IgD-negative memory B cell (primary cell): Measurements from ENCODE around the gene CLSTN1. TPM values are rescaled to one million over a fixed set of nuclear protein-coding genes. Genes with fewer than 3 reads are reported as not detected.

Source experiments
- H3K27ac Mint-ChIP-seq, 3 donors: one replicate each; pipeline ENCODE4 v1.8.0; 2020 to 2022; ENCODE audit warnings: mild to moderate bottlenecking in 3 of 3, mixed read lengths in 3 of 3, moderate library complexity in 1 of 3
- H3K27me3 Mint-ChIP-seq: one replicate; pipeline ENCODE4 v1.8.0; 2021; ENCODE audit warnings: mixed read lengths
- H3K36me3 Mint-ChIP-seq: one replicate; pipeline ENCODE4 v1.8.0; 2020; ENCODE audit warnings: mild to moderate bottlenecking, mixed read lengths
- H3K4me1 Mint-ChIP-seq, 3 donors: one replicate each; pipeline ENCODE4 v1.8.0; 2020 to 2022; ENCODE audit warnings: mixed read lengths in 3 of 3, mild to moderate bottlenecking in 1 of 3
- H3K4me3 Mint-ChIP-seq, 4 donors: one replicate each; pipeline ENCODE4 v1.8.0; 2020 to 2022; ENCODE audit warnings: mild to moderate bottlenecking in 4 of 4, mixed read lengths in 4 of 4, moderate library complexity in 3 of 4
- H3K9me3 Mint-ChIP-seq, 3 donors: one replicate each; pipeline ENCODE4 v1.8.0; 2020 to 2021; ENCODE audit warnings: mixed read lengths in 3 of 3, mild to moderate bottlenecking in 1 of 3
- polyA plus RNA-seq: library from polyadenylated mRNA; unstranded; fragments of 300-500 nt; fragmentation: Illumina TruSeq; gene quantifications from one replicate; pipeline ENCODE4 v1.2.3, GENCODE V29; 2021

The CLSTN1 gene
- polyA plus RNA-seq, 1 donor from 2014 or later = 24.7 TPM

DNA sequence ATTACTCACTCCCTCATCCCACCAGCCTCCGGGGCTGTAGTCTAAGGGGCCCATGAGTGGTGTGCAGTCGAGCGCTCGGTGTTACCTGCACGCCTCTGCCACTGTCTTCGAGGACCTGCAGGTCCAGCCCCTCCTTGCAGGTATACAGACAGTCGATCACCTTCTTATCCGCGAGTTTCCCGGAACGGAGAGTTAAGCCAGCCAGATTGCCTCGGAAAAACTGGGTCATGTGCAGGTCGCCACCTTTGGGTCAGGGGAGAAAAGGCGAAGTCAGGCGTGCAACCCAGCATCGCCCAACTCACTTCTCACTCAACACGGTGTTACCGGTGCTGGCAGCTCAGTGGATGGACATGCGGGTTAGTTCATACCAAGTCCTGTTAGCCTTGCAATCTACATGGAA is 88.0 kb downstream of the CLSTN1 start:
- Mint-ChIP-seq H3K27me3 (no peaks in the 10 kb centered on the region), H3K27ac (no peak overlapping the region), H3K4me1 (peaks cover 24 to 26% (median 25%) of the 10 kb centered on the region in 3 donors), H3K9me3 (no peaks in the 10 kb centered on the region), H3K36me3 (peaks cover 3% of the 10 kb centered on the region), H3K4me3 (no peak overlapping the region)

DNA sequence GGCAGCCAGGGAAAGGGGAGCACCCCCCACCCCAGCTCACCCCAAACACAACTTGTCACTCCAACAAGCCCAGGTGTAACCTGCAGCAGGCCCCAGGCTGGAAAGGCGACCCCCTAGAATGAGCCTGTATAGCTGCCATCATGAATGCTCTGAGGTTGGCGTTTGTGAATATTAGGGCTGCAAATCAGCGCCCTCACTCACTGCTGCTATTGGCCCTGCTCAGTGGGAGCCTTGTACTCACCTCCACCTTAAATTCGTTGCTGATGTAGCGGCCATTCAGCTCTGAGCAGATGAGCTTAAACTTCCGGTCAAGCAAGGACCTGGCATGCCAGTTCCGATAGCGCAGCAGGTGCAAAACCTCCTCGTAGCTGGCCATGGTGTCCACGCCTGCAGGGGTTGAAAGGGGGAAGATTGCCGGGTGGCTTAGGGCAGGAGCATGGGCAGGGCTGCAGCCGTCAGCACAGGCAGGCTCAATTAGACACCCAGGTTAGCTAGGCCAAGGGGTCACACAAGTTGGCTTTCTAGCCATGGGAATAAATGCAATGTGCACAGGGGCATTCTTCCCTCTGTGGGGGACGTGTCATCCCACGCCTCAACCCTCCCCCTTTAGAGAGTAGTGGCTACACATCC is 90.5 kb downstream of the CLSTN1 start:
- no peaks in the 10 kb centered on the region for H3K27me3 Mint-ChIP-seq
- H3K36me3 Mint-ChIP-seq = peaks cover 7% of the 10 kb centered on the region
- H3K9me3 Mint-ChIP-seq = no peaks in the 10 kb centered on the region
- H3K4me1 Mint-ChIP-seq = peaks cover 32 to 38% (median 37%) of the 10 kb centered on the region in 3 donors
- peak overlapping the region in 3 of 4 donors; percentile 34 to 68 (median 55) for H3K4me3 Mint-ChIP-seq
- peak overlapping the region in 2 of 3 donors; percentile 86 to 87 for H3K27ac Mint-ChIP-seq

DNA sequence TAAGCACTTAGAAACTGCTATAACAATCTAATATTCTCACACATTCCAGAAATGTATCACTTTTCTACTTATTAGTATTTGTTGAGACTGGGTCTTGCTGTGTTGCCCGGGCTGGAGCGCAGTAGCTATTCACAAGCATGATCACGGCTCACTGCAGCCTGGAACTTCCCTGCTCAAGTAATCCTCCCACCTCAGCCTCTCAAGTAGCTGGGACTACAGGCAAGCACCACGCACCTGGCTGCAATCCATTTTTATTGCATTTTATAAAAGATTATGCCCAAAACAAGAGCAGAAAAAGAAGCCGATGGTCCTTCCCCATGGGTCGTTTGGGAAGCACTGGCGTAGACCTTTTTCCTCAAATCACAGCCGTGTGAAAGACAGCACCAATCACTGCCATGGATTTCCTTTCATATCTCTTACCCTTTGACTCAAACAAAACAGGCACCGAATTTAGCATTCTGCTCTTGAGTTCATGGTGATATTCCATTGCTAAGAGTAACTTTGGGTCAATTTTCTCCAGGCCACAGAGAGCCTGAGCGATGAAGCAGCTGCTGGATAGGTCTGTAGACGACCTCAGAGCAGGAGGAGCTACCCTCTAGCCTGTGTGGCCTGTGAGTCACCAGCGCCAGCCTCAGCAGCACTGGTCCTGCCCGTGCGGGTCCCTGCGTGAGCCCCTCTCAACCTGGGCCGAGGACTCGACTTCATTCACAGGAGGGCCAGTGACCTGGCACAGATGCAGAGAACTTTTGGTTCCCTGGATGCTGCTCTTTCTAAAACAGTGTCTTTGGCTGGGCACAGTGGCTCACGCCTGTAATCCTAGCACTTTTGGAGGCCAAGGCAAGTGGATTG is 91.4 kb downstream of the CLSTN1 start:
- Mint-ChIP-seq H3K27ac (peak overlapping the region; percentile 71 to 87 (median 73)), H3K4me1 (peaks cover 32 to 38% (median 37%) of the 10 kb centered on the region in 3 donors), H3K27me3 (no peaks in the 10 kb centered on the region), H3K36me3 (peaks cover 7% of the 10 kb centered on the region), H3K4me3 (peak overlapping the region in 3 of 4 donors; percentile 34 to 76 (median 66)), H3K9me3 (no peaks in the 10 kb centered on the region)

DNA sequence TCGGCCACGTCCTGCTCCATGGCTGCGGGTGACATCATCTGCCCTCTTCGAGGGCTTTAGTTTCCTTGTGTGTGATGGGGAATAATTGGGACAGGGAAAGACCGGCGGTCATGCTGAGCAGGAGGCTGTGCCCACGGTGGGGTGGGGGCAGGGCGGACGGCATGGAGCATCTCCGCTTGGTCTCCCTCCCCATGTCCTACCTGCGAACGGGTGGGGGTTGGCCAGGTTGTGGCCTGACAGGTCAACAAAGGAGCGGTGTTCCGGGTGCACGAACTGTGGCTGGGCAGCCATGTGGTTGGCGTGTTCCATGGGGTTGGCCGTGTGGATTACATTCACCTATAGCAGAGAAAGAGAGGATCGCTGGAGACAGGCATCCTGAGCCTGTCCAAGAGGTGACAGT is 92.2 kb downstream of the CLSTN1 start:
- no peaks in the 10 kb centered on the region for H3K27me3 Mint-ChIP-seq
- no peaks in the 10 kb centered on the region for H3K9me3 Mint-ChIP-seq
- H3K27ac Mint-ChIP-seq = peak overlapping the region in 2 of 3 donors; percentile 61 to 87
- peaks cover 32 to 38% (median 37%) of the 10 kb centered on the region in 3 donors for H3K4me1 Mint-ChIP-seq
- H3K36me3 Mint-ChIP-seq = peaks cover 7% of the 10 kb centered on the region
- peak overlapping the region in 2 of 4 donors; percentile 34 to 73 for H3K4me3 Mint-ChIP-seq

DNA sequence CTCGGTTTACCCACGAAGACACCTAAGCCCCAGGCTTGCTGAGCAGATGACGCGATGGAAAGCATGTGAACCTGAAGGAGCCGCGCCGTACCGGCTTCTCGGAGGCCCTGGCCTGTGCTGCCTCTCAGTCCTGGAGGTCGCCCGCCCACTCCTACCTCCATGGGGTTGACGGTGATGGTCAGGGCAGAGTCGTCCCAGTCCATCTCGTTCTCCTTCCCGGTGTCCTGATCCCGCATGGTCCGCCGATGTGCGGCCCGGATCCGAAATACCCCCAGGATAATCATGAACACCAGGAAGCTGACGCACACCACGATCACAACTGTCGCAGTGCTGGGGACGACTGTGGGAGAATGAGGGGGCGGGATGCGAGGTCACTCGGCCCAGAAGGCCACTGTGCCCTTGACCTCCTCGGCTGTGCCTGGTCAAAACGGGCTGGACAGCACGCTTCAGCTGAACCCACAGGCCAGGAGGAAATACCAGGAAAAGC is 92.7 kb downstream of the CLSTN1 start:
- H3K4me1 Mint-ChIP-seq = peaks cover 32 to 38% (median 37%) of the 10 kb centered on the region in 3 donors
- H3K9me3 Mint-ChIP-seq = no peaks in the 10 kb centered on the region
- H3K36me3 Mint-ChIP-seq = peaks cover 7% of the 10 kb centered on the region
- H3K27ac Mint-ChIP-seq = peak overlapping the region; percentile 61 to 87 (median 87)
- peak overlapping the region in 2 of 4 donors; percentile 39 to 73 for H3K4me3 Mint-ChIP-seq
- H3K27me3 Mint-ChIP-seq = no peaks in the 10 kb centered on the region

DNA sequence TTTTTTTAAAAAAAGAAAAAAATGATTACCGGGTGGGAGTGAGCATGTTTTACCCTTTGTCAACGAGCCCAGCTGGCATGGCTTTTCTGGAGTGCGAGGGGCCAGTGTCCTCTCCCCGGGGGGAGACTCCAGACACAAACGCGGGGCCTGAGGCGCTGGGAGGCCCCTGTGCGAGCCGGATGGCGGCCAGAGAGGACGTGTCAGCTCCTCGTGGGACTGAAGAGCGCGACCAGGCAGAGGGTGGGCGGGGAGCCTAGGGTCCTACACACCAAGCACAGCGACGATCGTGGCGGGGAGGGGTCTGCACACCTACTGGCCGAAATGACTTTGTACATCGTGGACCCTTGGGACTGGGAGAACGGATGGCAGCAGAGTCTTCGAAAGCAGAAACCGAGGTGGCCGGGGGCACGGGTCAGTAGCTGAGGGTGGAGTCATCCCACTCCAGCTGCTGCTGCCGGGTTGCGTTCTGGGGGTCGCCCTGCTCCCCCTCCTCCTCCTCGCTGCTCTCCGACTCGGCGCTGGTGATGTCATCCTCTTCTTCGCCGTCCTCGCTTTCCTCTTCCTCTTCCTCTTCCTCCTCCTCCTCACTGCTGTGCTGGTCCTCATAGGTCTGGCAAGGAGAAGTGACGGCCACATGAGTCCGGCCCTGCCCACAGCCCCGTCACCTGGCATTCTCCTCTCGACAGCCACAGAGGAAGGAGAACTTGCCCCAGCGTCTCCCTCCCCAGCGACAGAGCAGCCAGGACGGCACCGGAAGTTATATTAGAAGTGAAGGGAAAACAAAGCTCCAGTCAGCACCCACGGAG is 93.5 kb downstream of the CLSTN1 start:
- Mint-ChIP-seq H3K4me1 (peaks cover 32 to 38% (median 37%) of the 10 kb centered on the region in 3 donors), H3K27ac (peak overlapping the region; percentile 47 to 87 (median 87)), H3K4me3 (peak overlapping the region in 1 of 4 donors; percentile 74), H3K9me3 (no peaks in the 10 kb centered on the region), H3K36me3 (peaks cover 7% of the 10 kb centered on the region), H3K27me3 (no peaks in the 10 kb centered on the region)

DNA sequence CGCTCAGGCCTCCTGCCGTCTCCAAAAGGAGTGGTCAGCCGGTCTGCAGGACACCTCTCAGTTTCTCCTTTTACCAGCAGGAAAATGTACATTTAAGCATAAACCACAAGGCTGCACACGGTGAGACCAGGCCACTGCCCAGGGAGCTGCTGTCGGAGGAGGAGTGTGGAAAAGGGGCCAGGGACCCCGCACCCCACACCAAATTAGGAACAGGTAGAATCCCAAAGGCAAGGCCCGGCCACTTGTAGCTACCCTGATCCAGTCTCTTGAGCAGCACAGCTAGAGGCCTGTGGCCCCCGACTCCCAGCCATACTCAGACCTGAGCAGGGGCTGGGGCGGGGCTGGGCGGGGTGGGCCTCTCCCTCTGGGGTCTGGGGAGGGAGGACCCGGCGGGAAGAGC is 94.2 kb downstream of the CLSTN1 start:
- Mint-ChIP-seq H3K9me3 (no peaks in the 10 kb centered on the region), H3K4me3 (no peak overlapping the region), H3K4me1 (peaks cover 34 to 43% (median 41%) of the 10 kb centered on the region in 3 donors), H3K27me3 (no peaks in the 10 kb centered on the region), H3K27ac (peak overlapping the region in 2 of 3 donors; percentile 81 to 86), H3K36me3 (peaks cover 7% of the 10 kb centered on the region)

DNA sequence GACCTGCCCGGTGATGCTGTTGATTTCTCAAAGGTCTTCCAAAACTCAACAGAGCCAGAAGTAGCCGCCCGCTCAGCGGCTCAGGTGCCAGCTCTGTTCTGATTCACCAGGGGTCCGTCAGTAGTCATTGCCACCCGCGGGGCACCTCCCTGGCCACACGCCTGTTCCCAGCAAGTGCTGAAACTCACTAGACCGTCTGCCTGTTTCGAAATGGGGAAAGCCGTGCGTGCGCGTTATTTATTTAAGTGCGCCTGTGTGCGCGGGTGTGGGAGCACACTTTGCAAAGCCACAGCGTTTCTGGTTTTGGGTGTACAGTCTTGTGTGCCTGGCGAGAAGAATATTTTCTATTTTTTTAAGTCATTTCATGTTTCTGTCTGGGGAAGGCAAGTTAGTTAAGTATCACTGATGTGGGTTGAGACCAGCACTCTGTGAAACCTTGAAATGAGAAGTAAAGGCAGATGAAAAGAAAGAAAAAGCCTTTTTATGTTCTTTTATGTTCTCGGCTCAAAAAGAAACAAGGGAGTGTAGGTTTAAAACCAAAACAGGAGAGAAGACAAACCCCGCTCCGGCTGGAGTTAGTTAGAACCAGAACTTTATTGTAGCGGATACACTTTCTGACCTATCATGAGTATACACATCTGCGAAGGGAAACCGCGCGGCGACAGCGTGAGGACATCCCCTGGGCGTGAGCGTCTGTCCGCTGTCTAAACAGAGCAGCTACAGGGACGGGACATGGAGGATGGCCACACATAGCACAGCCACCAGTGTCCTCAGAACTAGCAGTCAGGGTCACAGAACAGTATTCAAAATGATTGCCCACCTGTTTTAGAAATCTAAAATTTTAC is 95.1 kb downstream of the CLSTN1 start:
- no peaks in the 10 kb centered on the region for H3K27me3 Mint-ChIP-seq
- no peaks in the 10 kb centered on the region for H3K9me3 Mint-ChIP-seq
- H3K4me3 Mint-ChIP-seq = peak overlapping the region in 3 of 4 donors; percentile 12 to 29 (median 14)
- peak overlapping the region; percentile 73 to 86 (median 81) for H3K27ac Mint-ChIP-seq
- peaks cover 31 to 40% (median 37%) of the 10 kb centered on the region in 3 donors for H3K4me1 Mint-ChIP-seq
- H3K36me3 Mint-ChIP-seq = peaks cover 7% of the 10 kb centered on the region

DNA sequence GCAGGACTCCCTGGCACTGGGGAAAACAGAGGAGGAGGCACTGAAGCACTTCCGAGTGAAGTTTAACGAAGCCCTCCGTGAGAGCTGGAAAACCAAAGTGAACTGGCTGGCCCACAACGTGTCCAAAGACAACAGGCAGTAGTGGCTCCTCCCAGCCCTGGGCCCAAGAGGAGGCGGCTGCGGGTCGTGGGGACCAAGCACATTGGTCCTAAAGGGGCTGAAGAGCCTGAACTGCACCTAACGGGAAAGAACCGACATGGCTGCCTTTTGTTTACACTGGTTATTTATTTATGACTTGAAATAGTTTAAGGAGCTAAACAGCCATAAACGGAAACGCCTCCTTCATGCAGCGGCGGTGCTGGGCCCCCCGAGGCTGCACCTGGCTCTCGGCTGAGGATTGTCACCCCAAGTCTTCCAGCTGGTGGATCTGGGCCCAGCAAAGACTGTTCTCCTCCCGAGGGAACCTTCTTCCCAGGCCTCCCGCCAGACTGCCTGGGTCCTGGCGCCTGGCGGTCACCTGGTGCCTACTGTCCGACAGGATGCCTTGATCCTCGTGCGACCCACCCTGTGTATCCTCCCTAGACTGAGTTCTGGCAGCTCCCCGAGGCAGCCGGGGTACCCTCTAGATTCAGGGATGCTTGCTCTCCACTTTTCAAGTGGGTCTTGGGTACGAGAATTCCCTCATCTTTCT is 96.7 kb downstream of the CLSTN1 start:
- H3K4me3 Mint-ChIP-seq = no peak overlapping the region
- no peaks in the 10 kb centered on the region for H3K27me3 Mint-ChIP-seq
- peaks cover 7% of the 10 kb centered on the region for H3K36me3 Mint-ChIP-seq
- no peaks in the 10 kb centered on the region for H3K9me3 Mint-ChIP-seq
- peak overlapping the region; percentile 39 to 81 (median 50) for H3K27ac Mint-ChIP-seq
- H3K4me1 Mint-ChIP-seq = peaks cover 20 to 24% (median 21%) of the 10 kb centered on the region in 3 donors

DNA sequence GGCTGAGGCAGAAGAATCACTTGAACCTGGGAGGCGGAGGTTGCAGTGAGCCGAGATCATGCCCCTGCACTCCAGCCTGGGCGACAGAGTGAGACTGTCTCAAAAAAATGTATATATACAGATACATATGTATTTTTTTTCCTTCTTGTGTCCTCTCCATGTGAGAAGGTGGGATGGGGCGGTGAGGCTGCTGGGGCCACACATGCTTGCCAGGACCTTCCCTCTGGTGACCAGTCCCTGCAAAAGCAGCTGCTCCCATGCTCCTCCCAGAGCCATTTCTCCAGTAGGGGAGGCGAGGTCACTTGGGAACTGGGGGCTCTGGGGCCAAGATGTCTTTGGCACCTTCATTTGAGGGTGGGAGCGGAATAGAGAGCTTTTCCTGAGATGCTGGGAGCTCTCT is 97.4 kb downstream of the CLSTN1 start:
- Mint-ChIP-seq H3K4me1 (peaks cover 15 to 18% (median 17%) of the 10 kb centered on the region in 3 donors), H3K9me3 (no peaks in the 10 kb centered on the region), H3K27ac (peak overlapping the region in 1 of 3 donors; percentile 81), H3K27me3 (no peaks in the 10 kb centered on the region), H3K36me3 (peaks cover 4% of the 10 kb centered on the region), H3K4me3 (no peak overlapping the region)

DNA sequence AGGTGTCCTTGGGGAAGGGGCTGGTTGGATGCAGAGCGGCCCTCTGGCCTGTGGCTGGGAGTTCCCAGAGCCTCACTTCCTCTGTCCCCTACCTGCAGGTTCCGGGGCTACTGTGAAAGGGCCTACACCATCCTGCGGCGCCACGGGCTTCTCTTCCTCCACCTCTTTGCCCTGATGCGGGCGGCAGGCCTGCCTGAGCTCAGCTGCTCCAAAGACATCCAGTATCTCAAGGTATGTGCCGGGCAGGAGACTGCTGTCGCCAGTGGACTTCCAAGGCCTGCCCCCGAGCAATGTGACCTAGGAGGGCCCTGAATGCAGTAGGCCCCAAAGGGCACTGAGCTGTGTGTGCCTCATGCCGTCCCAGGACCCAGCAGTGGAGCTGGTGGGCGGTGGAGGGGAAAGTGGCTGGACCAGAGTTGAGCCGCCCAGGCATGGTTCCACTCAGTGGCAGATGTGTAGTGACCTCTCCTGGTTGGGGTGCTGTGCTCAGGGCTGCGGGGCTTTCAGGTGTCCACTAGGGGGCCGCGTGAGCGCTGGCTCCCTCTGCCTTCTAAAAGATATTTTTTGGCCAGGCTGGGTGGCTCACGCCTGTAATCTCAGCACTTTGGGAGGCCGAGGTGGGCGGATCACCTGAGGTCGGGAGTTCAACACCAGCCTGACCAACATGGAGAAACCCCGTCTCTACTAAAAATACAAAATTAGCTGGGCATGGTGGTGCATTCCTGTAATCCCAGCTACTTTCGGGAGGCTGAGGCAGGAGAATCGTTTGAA is 98.9 kb downstream of the CLSTN1 start:
- H3K27ac Mint-ChIP-seq = peak overlapping the region; percentile 69 to 89 (median 86)
- H3K4me3 Mint-ChIP-seq = peak overlapping the region in 1 of 4 donors; percentile 33
- no peaks in the 10 kb centered on the region for H3K9me3 Mint-ChIP-seq
- H3K36me3 Mint-ChIP-seq = no peaks in the 10 kb centered on the region
- no peaks in the 10 kb centered on the region for H3K27me3 Mint-ChIP-seq
- peaks cover 10 to 14% (median 11%) of the 10 kb centered on the region in 3 donors for H3K4me1 Mint-ChIP-seq

DNA sequence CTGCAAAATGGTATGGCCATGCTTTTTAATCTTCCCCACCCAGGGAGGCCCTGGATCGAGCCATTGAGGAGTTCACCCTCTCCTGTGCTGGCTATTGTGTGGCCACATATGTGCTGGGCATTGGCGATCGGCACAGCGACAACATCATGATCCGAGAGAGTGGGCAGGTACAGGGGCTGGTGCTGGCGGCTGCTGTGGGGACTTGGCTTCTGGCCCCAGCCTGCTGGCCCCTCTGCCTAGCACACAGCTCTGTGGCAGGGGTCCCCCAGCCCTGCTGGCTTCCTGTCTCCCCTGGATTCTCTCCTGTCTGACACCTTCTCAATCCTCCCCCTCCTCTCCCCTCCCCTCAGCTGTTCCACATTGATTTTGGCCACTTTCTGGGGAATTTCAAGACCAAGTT is 99.8 kb downstream of the CLSTN1 start:
- Mint-ChIP-seq H3K4me1 (peaks cover 8 to 12% (median 9%) of the 10 kb centered on the region in 3 donors), H3K36me3 (no peaks in the 10 kb centered on the region), H3K27me3 (no peaks in the 10 kb centered on the region), H3K9me3 (no peaks in the 10 kb centered on the region), H3K4me3 (peak overlapping the region in 2 of 4 donors; percentile 58 to 82), H3K27ac (peak overlapping the region in 1 of 3 donors; percentile 89)
